Loucy (cell line): Measurements from ENCODE around the gene DNAJC30.

ENCODE experiments used
- EZH2phosphoT487 ChIP-seq: fragments of 200-600 bp; IDR thresholded peaks from 2 replicates; pipeline ENCODE4 v1.6.1; 2018; ENCODE audit warnings: antibody characterized with exemption, mild to moderate bottlenecking, moderate library complexity, borderline replicate concordance
- TF ChIP-seq, protein P1 (sequence below): fragments of 200-600 bp; sonication (generic); conservative IDR thresholded peaks from 2 replicates; pipeline ENCODE4 v1.5.1; 2014; ENCODE audit warnings: mild to moderate bottlenecking, antibody characterized with exemption, low read length

- TF ChIP-seq, protein P1, sequence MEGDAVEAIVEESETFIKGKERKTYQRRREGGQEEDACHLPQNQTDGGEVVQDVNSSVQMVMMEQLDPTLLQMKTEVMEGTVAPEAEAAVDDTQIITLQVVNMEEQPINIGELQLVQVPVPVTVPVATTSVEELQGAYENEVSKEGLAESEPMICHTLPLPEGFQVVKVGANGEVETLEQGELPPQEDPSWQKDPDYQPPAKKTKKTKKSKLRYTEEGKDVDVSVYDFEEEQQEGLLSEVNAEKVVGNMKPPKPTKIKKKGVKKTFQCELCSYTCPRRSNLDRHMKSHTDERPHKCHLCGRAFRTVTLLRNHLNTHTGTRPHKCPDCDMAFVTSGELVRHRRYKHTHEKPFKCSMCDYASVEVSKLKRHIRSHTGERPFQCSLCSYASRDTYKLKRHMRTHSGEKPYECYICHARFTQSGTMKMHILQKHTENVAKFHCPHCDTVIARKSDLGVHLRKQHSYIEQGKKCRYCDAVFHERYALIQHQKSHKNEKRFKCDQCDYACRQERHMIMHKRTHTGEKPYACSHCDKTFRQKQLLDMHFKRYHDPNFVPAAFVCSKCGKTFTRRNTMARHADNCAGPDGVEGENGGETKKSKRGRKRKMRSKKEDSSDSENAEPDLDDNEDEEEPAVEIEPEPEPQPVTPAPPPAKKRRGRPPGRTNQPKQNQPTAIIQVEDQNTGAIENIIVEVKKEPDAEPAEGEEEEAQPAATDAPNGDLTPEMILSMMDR, result no peak
- no peak for TF ChIP-seq EZH2phosphoT487
Measured at GRCh38 chr7:73707045-73707631, 23.9 kb upstream of the DNAJC30 start.
